NCI-H1105 treated with DMSO at 0.1 percent for 48 hours (cell line): ENCODE results near the gene MBNL3.
"Not testable (repeated sequence)": the region's sequence is repeated elsewhere in the genome, so short reads cannot be mapped to it uniquely, and the experiment has no call there.

Source experiments
- DNase-seq: peaks from one replicate; lab custom pipeline; 2025; lab: John Stamatoyannopoulos, UW

Gene MBNL3

GRCh38 chrX:132474544-132475248 lies 14.1 kb downstream of the MBNL3 start:
- no peak for DNase-seq

GRCh38 chrX:132472397-132472796 lies 16.4 kb downstream of the MBNL3 start:
- DNase-seq = no peak

GRCh38 chrX:132470831-132471230 lies 18.0 kb downstream of the MBNL3 start:
- no peak for DNase-seq

GRCh38 chrX:132470179-132470578 lies 18.7 kb downstream of the MBNL3 start:
- DNase-seq = no peak

- no peak for DNase-seq
These were observed 20.4 kb downstream of the MBNL3 start for GRCh38 chrX:132468454-132468853.

GRCh38 chrX:132467989-132468388 lies 20.8 kb downstream of the MBNL3 start:
- no peak for DNase-seq

- DNase-seq = no peak
These were observed 21.8 kb downstream of the MBNL3 start for GRCh38 chrX:132467026-132467425.

- no peak for DNase-seq
These were observed 25.4 kb downstream of the MBNL3 start for GRCh38 chrX:132463411-132463810.

GRCh38 chrX:132461886-132462285 lies 27.0 kb downstream of the MBNL3 start:
- DNase-seq = no peak

- no peak for DNase-seq
These were observed 35.8 kb downstream of the MBNL3 start for GRCh38 chrX:132452911-132453550.

GRCh38 chrX:132445909-132446308 lies 42.9 kb downstream of the MBNL3 start:
- not testable (repeated sequence) for DNase-seq

- no peak for DNase-seq
These were observed 43.9 kb downstream of the MBNL3 start for GRCh38 chrX:132444936-132445335.

GRCh38 chrX:132443196-132444135 lies 45.4 kb downstream of the MBNL3 start:
- DNase-seq = no peak

GRCh38 chrX:132442691-132443090 lies 46.1 kb downstream of the MBNL3 start:
- DNase-seq = no peak

GRCh38 chrX:132435222-132435621 lies 53.6 kb downstream of the MBNL3 start:
- no peak for DNase-seq

- DNase-seq = no peak
These were observed 55.3 kb downstream of the MBNL3 start for GRCh38 chrX:132433551-132433950.

GRCh38 chrX:132433001-132433400 lies 55.8 kb downstream of the MBNL3 start:
- DNase-seq = no peak

GRCh38 chrX:132428896-132429295 lies 59.9 kb downstream of the MBNL3 start:
- DNase-seq = no peak

GRCh38 chrX:132426695-132427281 lies 62.0 kb downstream of the MBNL3 start:
- no peak for DNase-seq

- DNase-seq = no peak
These were observed 63.0 kb downstream of the MBNL3 start for GRCh38 chrX:132425744-132426318.

GRCh38 chrX:132423323-132423722 lies 65.5 kb downstream of the MBNL3 start:
- no peak for DNase-seq

- DNase-seq = no peak
These were observed 73.8 kb downstream of the MBNL3 start for GRCh38 chrX:132415012-132415411.
